SH-SY5Y (cell line): Measurements from ENCODE around the gene COX4I2.

Experiments
- GATA2 ChIP-seq: IDR thresholded peaks from 2 replicates; pipeline ENCODE4 v1.6.1; 2011; ENCODE audit warnings: mild to moderate bottlenecking, low read depth, low read length
- GATA3 ChIP-seq: IDR thresholded peaks from 2 replicates; pipeline ENCODE4 v1.6.1; 2011; ENCODE audit warnings: low read depth, mild to moderate bottlenecking, low read length, moderate library complexity

COX4I2 gene

DNA sequence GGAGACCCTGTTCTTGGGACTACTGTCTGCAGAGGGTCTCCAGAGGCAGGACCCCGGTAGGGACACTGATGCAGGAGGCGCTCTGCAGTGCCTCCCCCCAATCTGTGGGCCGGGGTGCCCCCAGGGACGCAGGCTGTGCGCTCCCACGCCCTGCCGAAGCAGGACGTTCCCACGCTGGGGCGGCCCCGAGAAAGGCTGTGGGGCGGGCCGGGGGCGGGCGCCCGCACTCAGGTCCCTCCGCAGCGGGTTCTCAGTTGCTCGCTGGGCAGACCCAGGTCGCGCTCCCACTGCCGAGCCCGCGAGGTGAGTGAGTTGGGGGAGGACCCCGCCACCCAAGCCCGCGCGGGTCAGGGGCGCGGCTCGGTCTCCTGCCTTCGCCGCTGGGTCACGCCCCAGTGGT is at the start of gene COX4I2:
TSS of gene COX4I2 (plus strand) at position 253 of the 400 bp plus-strand sequence. CDS start 1,106 bp downstream, outside the sequence.
- TF ChIP-seq GATA2 (no peak), GATA3 (no peak)

DNA sequence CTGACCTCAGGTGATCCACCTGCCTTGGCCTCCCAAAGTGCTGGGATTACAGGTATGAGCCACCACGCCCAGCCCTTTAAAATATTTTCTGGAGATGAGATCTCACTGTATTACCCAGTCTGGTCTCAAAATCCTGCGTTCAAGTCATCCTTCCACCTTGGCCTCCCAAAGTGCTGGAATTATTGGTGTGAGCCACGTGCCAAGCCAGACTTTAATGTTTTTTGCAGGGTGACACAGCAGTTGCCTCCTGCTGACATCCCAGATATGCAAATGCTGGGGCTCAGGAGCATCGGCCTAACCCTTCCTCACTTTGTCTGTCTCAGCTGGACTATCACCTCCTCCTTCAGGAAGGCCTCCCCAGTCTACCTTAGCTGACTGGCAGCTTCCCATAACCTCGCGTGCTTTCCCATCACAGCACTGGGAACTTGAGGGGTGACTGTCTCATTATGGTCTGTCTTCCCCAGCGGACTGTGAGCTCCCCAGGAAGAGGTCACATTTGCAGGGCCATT is 46.9 kb upstream of the COX4I2 start:
- no peak for TF ChIP-seq GATA3
- TF ChIP-seq GATA2, result no peak

DNA sequence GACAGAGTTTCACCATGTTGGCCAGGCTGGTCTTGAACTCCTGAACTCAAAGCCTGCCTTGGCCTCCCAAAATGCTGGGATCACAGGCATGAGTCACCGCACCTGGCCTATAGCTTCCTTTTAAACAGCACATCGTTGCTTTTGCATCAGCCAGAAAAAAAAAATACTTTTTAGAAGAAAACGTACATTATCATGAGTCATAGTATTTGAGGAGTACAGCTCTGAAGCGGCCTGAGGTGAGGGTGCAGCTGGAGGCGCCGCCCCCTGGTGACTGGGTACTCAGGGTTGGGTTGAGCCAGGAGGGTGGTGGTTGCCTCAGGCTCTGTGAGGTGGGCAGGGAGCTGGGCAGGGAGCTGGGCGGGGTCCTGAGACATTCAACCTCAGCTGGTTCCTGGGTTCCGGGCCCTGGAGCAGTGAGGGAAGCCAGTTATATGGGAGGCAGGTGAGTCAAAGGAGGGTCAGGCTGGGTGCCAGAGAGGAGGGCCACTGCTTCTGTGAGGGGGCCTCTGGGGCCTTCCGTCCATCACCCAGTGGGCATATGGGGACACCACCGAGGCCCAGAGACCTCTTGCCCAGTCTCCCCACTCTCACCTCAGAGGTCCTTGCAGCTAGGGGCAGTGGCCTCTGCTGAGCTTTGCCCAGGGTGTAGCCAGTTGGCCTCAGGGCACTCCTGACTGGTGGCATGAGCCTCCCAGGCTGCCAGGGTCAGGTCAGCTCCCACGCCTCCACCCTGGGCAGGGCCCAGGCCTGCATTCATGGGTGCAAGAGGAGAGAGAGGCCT is 44.3 kb upstream of the COX4I2 start:
- TF ChIP-seq GATA3, result no peak

DNA sequence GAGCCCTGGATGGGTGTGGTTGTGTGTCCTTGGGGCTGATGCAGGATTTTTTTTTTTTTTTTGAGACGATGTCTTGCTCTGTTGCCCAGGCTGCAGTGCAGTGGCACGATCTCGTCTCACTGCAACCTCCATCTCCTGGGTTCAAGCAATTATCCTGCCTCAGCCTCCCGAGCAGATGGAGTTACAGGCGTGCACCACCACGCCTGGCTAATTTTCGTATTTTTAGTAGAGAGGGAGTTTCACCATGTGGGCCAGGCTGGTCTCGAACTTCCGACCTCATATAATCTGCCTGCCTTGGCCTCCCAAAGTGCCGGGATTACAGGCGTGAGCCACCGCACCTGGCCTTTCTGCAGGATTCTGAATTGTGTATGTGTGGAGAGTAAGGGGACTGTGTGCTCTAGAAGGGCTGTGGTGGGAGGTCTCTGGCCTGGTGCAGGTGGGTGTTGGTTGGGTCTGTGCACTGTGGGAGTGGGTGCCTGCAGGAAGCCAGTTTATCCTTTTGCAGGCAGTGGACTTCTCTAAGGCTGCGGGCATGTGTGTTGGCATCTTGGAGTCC is 43.6 kb upstream of the COX4I2 start:
- TF ChIP-seq GATA2, result no peak
- no peak for TF ChIP-seq GATA3

DNA sequence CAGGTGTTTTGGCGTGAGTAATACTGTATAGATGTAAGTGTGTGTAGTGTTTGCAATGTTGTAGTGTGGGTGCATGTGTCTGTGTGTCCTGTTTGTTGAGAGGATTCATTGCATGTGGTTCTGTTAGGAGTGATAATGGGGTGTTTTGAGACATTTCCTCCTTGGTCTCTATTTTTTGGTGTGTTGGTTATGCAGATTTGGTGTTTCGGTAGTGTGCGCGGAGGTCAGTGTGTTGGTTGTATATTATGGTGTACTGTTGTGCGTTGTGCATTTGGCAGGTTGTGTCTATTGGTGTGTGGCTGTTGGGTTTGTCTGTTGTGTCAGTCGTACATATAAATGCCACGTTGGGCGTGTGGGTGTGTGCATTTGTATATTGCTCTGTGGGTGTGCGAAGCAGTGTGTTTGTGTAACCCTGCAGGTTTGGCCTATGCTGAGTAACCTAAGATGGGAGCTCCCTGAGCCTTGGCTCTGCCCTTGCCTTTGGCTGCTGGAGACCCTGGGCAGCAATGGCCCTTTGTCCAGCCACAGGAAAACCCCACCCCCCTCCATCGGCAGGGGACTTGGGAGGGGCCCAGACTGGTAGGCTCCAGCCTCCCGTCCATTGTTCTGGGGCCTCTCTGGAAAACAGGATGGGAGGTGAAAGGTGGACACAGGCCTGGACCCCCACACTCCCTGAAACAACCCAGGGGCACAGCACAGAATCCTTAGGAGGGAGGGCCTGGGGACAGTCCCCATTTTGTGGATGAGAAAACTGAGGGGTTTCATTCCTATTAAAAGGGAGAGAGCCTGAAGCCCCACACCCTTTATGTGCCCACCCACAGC is 42.9 kb upstream of the COX4I2 start:
- TF ChIP-seq GATA3 (no peak), GATA2 (no peak)

DNA sequence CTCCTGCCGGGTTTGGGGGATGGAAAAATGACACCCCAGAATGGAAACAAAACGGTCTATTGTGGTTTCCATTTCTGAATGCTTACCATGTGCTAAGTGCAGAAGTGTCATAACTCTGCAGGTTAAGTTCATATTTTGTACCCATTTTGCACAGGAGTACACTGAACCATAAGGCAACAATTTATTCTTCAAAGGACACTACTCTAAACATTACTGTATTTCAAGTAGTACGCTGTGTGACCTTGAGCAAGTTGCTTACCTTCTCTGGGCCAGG is 42.4 kb upstream of the COX4I2 start:
- TF ChIP-seq GATA3 (no peak), GATA2 (no peak)

DNA sequence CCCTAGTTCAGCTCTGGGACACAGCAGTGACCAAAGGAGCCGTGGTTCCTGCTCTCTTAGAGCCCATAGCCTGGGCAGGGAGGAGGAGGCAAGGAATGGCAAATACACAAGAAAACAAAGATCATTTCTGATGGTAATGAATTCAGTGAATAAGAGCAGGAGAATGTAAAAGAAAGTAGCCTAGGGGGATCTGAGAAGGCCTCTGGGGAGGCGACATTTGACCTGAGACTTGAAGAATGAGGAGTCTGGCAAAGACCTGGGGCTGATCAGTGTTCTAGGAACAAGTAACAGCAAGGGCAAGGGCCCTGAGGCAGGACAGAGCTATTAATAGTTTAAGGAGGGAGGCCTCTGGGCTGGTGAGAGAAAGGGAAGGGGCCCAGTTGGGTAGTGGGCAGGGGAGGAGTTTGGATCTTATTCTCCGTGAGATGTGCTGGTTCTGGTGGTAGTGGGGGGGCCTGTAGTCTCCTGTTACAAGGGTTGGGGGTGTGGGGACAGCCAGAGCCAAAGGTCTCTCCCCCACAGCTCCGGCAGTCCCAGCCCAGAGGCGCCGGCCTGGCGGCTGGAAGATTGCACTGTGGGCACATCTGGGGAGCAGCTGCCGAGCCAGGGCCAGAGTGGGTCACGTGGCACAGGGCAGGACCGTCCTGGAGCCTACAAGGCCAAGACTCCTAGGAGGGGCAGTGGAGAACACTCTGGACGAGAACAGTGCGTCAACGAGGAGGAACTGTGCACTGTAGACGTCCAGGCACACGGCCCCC is 41.9 kb upstream of the COX4I2 start:
- TF ChIP-seq GATA3 (no peak), GATA2 (no peak)

DNA sequence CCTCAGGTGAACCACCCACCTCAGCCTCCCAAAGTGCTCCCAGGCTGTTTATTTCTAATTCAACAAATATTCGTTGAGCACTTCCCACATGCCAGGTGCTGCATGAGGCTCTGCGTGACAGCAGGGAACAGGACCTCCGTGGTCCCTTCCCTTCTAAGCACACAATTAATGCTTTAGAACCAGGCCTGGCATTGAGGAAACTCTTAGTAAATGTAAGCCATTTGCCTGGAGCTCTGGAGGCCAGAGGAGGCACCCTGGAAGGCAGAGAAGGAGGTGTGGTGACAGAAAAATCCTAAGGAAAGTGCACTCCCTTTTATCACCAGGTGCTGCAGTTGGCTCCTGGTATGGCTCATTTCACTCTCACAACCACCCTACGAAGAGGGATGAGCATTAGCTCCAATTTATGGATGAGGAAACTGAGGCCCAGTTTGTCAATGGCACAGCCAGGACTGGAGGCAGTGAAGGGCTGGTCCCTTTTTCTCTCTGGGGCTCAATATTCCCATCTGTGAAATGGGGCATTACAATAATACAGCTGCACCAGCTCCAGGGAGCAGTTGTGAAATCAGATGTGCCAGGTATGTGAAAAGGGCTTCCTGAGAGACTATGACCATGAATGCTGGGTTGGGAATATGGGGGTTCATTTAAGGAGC is 40.8 kb upstream of the COX4I2 start:
- TF ChIP-seq GATA3 (no peak), GATA2 (no peak)

DNA sequence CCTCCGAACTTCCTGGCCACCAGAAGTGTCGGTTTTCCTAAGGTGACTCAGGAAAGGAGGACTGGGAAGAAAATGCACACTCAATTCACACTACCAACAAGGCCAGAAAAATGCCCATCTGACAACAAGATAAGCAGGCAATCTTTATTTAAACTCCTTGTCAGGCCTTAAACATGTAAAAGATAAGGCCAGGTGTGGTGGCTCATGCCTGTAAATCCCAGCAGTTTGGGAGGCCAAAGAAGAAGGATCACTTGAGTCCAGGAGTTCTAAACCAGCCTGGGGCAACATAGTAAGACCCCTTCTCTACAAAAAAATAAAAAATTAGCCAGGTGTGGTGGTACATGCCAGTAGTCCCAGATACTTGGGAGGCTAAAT is 40.2 kb upstream of the COX4I2 start:
- TF ChIP-seq GATA2 (no peak), GATA3 (no peak)

DNA sequence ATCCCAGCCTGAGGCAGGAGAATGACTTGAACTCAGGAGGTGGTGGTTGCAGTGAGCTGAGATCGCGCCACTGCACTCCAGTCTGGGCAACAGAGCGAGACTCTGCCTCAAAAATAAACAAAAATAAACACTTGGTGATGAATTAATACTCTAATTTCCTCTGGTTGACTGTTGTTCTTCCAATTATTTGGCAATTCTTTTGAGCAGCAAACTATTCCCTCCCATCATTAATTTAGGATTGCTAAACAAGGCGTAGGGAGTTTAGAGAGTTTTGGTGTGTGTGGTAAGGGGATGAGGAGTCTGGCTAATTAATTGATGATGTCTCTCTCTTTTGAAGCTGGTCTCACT is 35.3 kb upstream of the COX4I2 start:
- TF ChIP-seq GATA3, result no peak
- TF ChIP-seq GATA2, result no peak

DNA sequence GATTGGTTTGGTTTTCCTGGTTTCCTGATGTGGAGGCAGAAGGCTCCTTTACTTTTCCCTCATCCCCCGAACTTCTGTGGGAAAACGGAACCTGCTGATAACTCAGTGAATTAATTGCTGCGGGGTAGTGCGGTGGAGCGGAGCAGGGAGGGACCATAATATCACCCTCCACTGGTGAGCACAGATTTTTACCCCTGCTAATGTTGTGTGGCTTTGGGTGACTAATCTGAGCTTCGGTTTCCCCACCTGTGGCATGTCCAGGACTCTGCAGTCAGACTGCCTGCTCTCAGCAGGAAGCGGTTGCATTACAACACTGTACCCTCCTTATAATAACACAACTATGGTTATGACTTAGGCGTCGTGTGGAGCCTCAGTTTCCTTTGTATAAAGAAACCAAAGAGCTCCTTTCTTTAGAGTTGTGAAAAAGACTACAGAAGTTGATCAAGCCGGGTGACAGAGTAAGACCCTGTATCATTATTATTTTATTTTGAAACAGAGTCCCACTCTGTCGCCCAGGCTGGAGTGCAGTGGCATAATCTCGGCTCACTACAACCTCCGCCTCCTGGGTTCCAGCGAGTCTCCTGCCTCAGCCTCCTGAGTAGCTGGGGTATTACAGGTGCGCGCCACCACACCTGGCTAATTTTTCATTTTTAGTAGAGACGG is 34.8 kb upstream of the COX4I2 start:
- TF ChIP-seq GATA2, result no peak
- no peak for TF ChIP-seq GATA3

DNA sequence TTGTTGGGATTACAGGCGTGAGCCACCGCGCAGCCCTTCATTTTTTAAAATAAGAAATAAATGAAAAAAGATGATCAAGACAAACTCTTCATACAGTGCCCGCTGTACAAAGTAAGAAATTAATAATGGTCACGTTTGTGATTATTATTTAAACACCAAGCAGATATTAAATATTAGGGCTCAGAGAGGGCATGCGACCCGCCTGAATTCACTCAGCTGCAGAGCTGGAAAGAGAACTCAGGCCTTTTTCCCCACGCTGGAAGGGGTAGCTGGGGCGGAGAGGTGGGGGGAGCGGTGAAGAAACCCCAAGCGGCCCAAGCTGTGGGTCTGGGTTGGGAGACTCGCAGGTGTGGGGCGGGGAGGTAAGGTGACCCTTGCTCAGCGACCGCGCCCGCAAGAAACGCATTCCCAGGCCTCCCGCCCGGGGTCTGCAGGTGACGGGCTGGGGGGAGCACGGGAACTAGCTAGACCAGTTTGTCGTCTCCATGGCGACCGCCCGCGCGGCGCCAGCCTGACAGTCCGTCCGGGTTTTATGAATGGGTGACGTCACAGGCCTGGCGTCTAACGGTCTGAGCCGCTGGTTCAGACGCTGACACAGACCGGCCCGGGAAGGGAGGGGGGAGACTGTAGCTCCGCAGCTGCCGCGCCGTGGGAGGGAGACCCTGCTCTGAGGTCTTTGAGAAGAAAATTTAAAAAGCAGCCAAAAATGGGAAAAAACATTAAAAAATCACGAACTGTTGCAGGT is 33.7 kb upstream of the COX4I2 start:
- TF ChIP-seq GATA3 (no peak), GATA2 (no peak)
